ENCODE data around the gene ANP32A. TPM values are rescaled to one million over a fixed set of nuclear protein-coding genes. Genes with fewer than 3 reads are reported as not detected.
"Not testable (repeated sequence)": the region's sequence is repeated elsewhere in the genome, so short reads cannot be mapped to it uniquely, and the experiment has no call there.

ANP32A gene
- 114 TPM for total RNA-seq
- long read RNA-seq, transcript ANP32A-203 (7 exons, 2,440 nt), result major isoform, 125 of 159 reads
- long read RNA-seq, partial matches to known transcripts, result 9 of 159 reads
- long read RNA-seq, other reads (novel, unspliced or antisense), result 25 of 159 reads

GRCh38 chr15:68820295-68821189, at the start of gene ANP32A:
ANP32A (minus strand) TSS chr15:68820895; CDS start chr15:68820751, 144 bp downstream.
- intact Hi-C loops (cut with DNase I), result no loop called here
- peak; percentile 98 for DNase-seq
- no peaks in the 10 kb centered on the region for H3K27me3 ChIP-seq
- peaks cover 24% of the 10 kb centered on the region for H3K4me1 ChIP-seq
- peak; percentile 88 for ATAC-seq
- H3K36me3 ChIP-seq, result no peaks in the 10 kb centered on the region
- H3K4me3 ChIP-seq, result peak within 1 kb of the TSS; percentile 96
- peak within 1 kb of the TSS; percentile 99 for H3K27ac ChIP-seq
- TF ChIP-seq CTCF (IDR thresholded peaks at IDR 0.05), result no peak
- H3K9me3 ChIP-seq, result no peaks in the 10 kb centered on the region

GRCh38 chr15:68868296-68868695, 47.6 kb upstream of the ANP32A start:
- H3K27ac ChIP-seq, result no peak overlapping the region
- DNase-seq (no peak), ATAC-seq (no peak)
- no peaks in the 10 kb centered on the region for H3K4me1 ChIP-seq
- intact Hi-C loops (cut with DNase I), result no loop called here
- H3K9me3 ChIP-seq, result no peaks in the 10 kb centered on the region
- no peaks in the 10 kb centered on the region for H3K36me3 ChIP-seq
- peaks cover 3% of the 10 kb centered on the region for H3K27me3 ChIP-seq
- no peak for TF ChIP-seq CTCF (IDR thresholded peaks at IDR 0.05)
- no peak overlapping the region for H3K4me3 ChIP-seq

GRCh38 chr15:68862415-68862814, 41.7 kb upstream of the ANP32A start:
- ATAC-seq, result no peak
- H3K4me1 ChIP-seq, result no peaks in the 10 kb centered on the region
- no peaks in the 10 kb centered on the region for H3K27me3 ChIP-seq
- no peak for DNase-seq
- H3K9me3 ChIP-seq, result peaks cover 8% of the 10 kb centered on the region
- TF ChIP-seq CTCF (IDR thresholded peaks at IDR 0.05), result no peak
- intact Hi-C loops (cut with DNase I), result no loop called here
- H3K4me3 ChIP-seq, result no peak overlapping the region
- no peak overlapping the region for H3K27ac ChIP-seq
- H3K36me3 ChIP-seq, result no peaks in the 10 kb centered on the region

- H3K36me3 ChIP-seq; DNase-seq; intact Hi-C loops (cut with DNase I); H3K4me3 ChIP-seq; H3K27ac ChIP-seq; H3K4me1 ChIP-seq; ATAC-seq; H3K27me3 ChIP-seq: not testable (repeated sequence)
- peaks cover 10% of the 10 kb centered on the region for H3K9me3 ChIP-seq
Measured at GRCh38 chr15:68858666-68859065, 38.0 kb upstream of the ANP32A start.

- H3K4me1 ChIP-seq; ATAC-seq; intact Hi-C loops (cut with DNase I): not testable (repeated sequence)
Measured at GRCh38 chr15:68857443-68857842, 36.7 kb upstream of the ANP32A start.

GRCh38 chr15:68852461-68852860, 31.8 kb upstream of the ANP32A start:
- H3K27ac ChIP-seq, result no peak overlapping the region
- no peaks in the 10 kb centered on the region for H3K36me3 ChIP-seq
- H3K4me3 ChIP-seq, result no peak overlapping the region
- no peak for DNase-seq
- H3K27me3 ChIP-seq, result peaks cover 14% of the 10 kb centered on the region
- H3K4me1 ChIP-seq, result no peaks in the 10 kb centered on the region
- H3K9me3 ChIP-seq, result peaks cover 3% of the 10 kb centered on the region
- TF ChIP-seq CTCF (IDR thresholded peaks at IDR 0.05), result no peak
- ATAC-seq, result no peak
- intact Hi-C loops (cut with DNase I), result no loop called here

More at GRCh38 chr15:68857443-68857842, 36.7 kb upstream of the ANP32A start:
- H3K4me3 ChIP-seq, H3K27me3 ChIP-seq, H3K36me3 ChIP-seq, H3K27ac ChIP-seq, DNase-seq: not testable (repeated sequence)
- H3K9me3 ChIP-seq, result peaks cover 10% of the 10 kb centered on the region

Measured in upper lobe of right lung (tissue), 1 donor.